GM10847 (cell line): Measurements from ENCODE around the gene FDCSP.
"Not testable (repeated sequence)": the region's sequence is repeated elsewhere in the genome, so short reads cannot be mapped to it uniquely, and the experiment has no call there.

Experiments
- POLR2A ChIP-seq: IDR thresholded peaks from 2 replicates; pipeline ENCODE4 v1.6.1; 2011; ENCODE audit not compliant: insufficient read length; ENCODE audit errors: extremely low read depth

Gene FDCSP

DNA sequence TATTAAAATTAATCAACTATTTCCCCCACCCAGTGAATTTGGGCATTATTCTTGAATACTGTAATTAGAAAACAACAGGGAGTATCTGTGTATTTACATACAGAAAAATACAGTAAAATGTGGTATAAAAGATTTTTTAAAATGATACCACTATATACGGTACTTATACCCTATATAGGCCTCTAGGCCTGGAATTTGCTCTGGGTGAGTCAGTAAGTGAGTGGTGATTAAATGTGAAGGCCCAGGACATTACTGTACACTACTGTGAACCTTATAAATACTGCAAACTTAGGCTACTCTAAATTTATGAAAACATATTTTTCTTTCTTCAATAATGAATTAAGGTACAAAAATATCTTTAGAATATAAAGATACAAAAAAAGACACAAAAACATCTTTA, 10.2 kb downstream of the FDCSP start:
- TF ChIP-seq POLR2A, result no peak

DNA sequence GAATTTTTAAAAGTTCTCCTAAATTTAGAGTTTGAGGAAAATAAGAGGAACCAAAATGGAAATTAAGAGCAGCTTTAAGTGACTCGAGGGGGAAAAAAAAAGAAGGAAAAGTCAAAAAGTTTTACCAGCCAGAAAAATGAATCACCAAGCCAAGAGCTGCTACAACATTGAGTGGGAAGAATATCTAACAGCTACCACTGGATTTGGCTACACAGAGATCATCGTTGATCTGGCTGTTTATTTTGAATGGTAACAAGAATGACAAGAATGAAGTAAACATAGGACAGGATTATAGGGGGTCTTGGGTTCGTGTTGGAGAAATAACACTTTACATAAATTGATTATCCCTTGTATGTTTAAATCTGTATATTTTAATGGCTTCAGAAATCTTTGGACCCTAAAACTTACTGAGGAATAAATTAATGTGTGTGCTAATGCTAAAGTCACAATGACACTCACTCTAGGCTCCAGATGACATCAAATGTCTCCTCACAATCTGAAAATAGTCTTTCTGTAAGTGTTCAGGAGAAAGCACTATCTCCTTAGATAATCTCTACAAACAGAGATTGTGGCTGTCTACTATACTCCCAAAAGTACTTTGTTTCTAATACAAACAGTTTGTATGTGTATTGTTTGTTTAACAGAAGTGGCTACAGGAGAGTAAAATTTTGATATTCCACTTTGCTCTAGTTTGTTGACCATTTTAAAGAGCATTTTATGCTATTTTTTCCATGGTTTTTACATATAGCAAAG, 13.4 kb downstream of the FDCSP start:
- TF ChIP-seq POLR2A, result no peak

DNA sequence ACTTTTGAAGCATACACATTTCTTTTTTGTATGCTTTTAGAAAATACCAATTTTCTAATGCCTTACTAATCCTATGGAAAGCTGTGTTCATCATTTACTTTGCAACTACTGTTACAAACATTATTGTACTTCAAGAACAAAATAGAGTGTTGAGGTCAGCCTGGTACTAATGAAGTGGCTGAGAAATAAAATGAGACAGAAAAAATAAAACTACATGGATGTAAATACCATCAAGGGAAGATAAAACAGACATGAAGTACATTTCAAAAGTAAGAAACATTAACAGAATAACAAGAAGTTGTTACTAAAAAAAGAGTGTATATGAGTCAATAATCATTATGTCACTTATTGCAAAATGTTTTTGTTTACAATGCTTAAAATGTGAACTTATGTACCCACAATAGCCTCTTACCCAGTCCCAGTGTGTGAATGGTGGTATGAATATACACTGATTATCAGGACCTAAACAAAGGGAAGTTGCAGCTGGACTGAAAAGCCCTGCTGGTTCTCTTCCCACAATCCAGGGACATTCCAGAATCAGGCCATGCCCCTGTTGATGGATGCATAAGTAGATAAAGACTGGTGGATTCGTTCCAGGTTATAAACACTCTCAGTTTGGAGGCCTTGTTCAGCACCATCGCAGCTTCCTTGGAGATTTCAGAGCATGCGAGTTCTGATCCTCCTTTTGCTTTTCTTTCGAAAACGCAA, 14.1 kb downstream of the FDCSP start:
- no peak for TF ChIP-seq POLR2A

DNA sequence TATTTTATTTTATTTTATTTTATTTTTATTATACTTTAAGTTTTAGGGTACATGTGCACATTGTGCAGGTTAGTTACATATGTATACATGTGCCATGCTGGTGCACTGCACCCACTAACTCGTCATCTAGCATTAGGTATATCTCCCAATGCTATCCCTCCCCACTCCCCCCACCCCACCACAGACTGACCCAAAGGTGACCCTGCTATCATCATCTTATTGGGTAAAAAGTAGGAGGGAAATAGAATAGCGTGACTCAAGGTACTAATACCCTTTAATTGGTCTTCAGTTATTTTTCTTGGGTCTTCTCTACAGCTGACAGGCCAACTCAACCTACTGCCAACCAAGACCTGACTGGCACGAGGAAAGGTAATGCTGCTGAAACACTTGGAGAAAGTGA, 16.4 kb downstream of the FDCSP start, which contains the start of gene CSN3:
Gene CSN3, plus strand, starts transcription at position 301 of the 400 bp plus-strand sequence. CDS start 2,223 bp downstream, outside the sequence.
- not testable (repeated sequence) for TF ChIP-seq POLR2A

DNA sequence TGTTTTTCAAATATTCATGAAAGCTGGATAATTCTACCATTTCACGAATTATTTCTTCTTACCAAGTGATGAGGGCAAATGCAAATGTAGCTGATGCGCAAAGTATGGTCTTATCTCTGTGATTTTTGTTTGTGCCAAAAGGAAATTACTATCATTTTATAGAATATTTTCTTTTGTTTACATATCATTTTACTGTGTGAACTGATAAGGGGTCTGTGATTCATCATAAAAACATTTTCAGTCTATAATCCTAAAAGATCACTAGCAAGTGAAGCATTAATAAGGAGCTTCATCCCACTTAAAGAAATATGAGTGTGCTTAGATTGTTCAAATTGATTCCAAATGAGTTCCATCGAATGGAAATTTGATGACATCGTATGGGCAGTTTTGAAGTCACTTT, 17.2 kb downstream of the FDCSP start:
- TF ChIP-seq POLR2A, result no peak

DNA sequence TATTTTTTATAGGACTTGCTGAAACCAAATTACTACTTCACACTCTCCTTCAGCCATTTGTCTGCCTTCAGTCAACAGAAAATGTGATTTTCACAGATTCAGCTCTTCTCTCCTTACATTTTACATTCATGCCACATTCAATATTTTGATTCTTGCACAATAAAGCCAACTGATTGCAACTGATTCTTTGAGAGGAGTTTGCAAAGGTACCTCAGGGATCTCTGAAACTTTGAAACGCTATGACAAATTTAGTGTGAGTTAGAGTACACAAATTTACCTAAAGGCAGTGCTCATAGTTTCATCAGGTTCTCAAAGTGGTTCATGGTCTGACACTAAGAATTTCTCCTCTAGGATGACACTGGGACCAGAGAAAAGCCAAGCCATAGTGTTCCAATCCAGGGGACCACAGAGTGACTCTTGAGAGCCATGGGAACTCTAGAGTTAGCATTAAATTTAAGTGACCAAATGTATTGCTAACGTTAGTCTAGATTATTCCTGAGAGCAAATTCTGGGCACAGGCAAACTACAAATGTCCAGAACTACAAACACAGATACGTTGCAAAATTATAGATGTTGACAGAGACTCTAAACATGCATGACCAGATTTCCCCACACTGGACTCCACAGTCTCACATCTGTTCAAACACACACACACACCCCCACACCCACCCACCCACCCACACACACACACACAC, 25.5 kb downstream of the FDCSP start:
- no peak for TF ChIP-seq POLR2A

DNA sequence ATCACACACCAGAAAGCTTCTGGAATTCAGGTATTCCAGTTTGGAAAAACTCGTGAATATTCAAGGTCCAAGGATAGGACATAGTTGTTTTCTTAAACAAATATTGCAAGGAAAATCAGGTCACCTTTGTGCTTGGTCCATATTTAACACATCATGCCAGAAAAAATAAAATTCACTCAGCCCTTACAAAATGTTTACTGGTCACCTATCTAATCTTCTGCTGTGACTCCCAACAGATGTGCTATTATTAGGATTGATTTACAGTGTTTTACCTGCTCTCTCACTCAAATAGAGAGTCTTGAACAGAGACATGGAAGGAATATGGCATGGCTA, 26.0 kb downstream of the FDCSP start:
- TF ChIP-seq POLR2A, result no peak

DNA sequence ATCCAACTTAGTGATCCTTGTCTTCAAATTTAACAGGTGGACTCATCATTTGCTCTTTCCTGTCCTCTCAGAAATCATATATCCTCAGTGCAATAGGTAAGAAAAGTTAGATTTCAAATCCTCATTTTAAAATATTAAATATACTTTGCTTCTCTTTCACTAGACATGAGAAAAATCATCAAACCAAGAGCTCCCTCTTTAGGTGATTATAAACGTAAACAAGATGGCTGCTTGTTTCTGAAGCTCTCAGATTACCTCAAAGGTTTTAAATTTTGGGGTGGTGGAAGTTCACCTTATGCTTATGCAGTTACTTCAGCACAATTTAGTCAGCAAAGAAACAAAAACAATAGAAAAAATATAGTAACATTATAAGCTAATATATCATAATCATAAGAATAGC, 43.8 kb downstream of the FDCSP start:
- TF ChIP-seq POLR2A, result no peak

DNA sequence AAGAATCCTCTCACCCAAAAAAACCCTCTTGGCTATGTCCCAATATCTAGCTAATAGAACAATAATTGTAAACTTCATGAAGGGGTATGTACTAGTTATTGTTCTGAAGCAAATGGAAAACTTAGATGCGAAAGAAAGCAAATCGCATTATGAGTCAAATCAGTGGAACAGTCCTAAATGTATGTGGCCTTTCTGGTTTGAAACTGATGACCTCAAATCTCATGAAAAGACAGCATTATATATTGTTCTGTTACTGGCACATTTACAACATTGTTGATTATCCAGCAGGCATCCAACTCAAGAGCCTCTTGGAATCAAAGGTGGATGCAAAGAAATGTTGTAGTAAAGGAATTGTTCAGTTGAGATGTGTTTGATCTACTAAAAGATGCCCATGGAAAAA, 51.2 kb downstream of the FDCSP start:
- TF ChIP-seq POLR2A, result no peak

DNA sequence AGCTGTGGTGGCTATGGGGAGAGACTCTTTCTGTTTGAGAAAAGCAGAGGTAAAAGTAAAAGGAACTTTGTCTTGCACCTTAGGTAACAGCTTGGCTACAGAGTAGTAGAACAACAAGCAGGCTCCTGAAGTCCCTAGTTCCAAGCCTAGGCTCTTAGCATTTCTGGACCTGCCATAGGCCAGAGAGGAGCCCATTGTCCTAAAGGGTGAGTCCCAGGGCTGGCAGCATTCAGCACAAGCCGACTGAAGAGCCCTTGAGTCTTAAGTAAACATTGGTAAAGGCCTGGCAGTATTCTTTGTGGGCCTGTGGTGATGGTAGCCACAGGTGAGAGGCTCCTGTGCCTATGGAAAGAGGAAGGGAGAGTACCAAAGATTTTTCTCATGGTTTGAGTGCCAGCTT, 54.6 kb downstream of the FDCSP start:
- TF ChIP-seq POLR2A, result no peak
